RWPE2 (cell line): Measurements from ENCODE around the gene DIP2C.

Experiments used
- ATAC-seq: fragments of 200-7000 bp; cut with Tn5 transposase; 3 replicates; pipeline ENCODE4 v1.9.1; 2021; ENCODE audit warnings: low read depth
- DNase-seq: peaks from one replicate; pipeline ENCODE4 v3.0.0-alpha.2; 2020; ENCODE audit warnings: low spot score
- H3K27ac ChIP-seq: fragments of 450-650 bp; 2 replicates; pipeline ENCODE4 v1.5.1; 2017; ENCODE audit warnings: mild to moderate bottlenecking; ENCODE audit not compliant: poor library complexity, severe bottlenecking
- H3K27me3 ChIP-seq: fragments of 250-450 bp; sonication (Bioruptor Pico); 2 replicates; pipeline ENCODE4 v1.5.1; 2021; ENCODE audit warnings: mild to moderate bottlenecking, moderate library complexity; ENCODE audit not compliant: insufficient read depth, poor library complexity, severe bottlenecking
- H3K36me3 ChIP-seq: fragments of 250-450 bp; sonication (Bioruptor Pico); 2 replicates; pipeline ENCODE4 v1.5.1; 2020; ENCODE audit warnings: low read depth, mild to moderate bottlenecking, moderate library complexity
- H3K4me1 ChIP-seq: fragments of 250-450 bp; sonication (Bioruptor Pico); 2 replicates; pipeline ENCODE4 v1.5.1; 2021; ENCODE audit warnings: mild to moderate bottlenecking, moderate library complexity; ENCODE audit not compliant: insufficient read depth, poor library complexity, severe bottlenecking
- H3K4me3 ChIP-seq: fragments of 250-450 bp; sonication (Bioruptor Pico); 2 replicates; pipeline ENCODE4 v1.5.1; 2021; ENCODE audit warnings: mild to moderate bottlenecking, moderate library complexity; ENCODE audit not compliant: severe bottlenecking
- H3K9me3 ChIP-seq: fragments of 250-450 bp; sonication (Bioruptor Pico); 2 replicates; pipeline ENCODE4 v1.5.1; 2021; ENCODE audit warnings: mild to moderate bottlenecking, moderate library complexity; ENCODE audit not compliant: severe bottlenecking
- CTCF ChIP-seq: fragments of 450-650 bp; IDR thresholded peaks from one replicate; pipeline ENCODE4 v1.5.1; 2017; ENCODE audit warnings: mild to moderate bottlenecking, moderate library complexity; ENCODE audit not compliant: poor library complexity, severe bottlenecking

DIP2C gene

GRCh38 chr10:490256-490655, 199.2 kb downstream of the DIP2C start:
- no peaks in the 10 kb centered on the region for H3K27me3 ChIP-seq
- ATAC-seq (no peak), DNase-seq (peak; percentile 11)
- H3K9me3 ChIP-seq, result no peaks in the 10 kb centered on the region
- TF ChIP-seq CTCF, result no peak
- H3K4me1 ChIP-seq, result peaks cover 5% of the 10 kb centered on the region
- no peak overlapping the region for H3K4me3 ChIP-seq
- H3K36me3 ChIP-seq, result no peaks in the 10 kb centered on the region
- H3K27ac ChIP-seq, result no peak overlapping the region

- DNase-seq, result peak; percentile 7
- no peaks in the 10 kb centered on the region for H3K36me3 ChIP-seq
- no peak for TF ChIP-seq CTCF
These were observed 200.1 kb downstream of the DIP2C start for GRCh38 chr10:489330-489729.

GRCh38 chr10:488933-489215, 200.6 kb downstream of the DIP2C start:
- Histone ChIP-seq H3K9me3 (no peaks in the 10 kb centered on the region), H3K27me3 (no peaks in the 10 kb centered on the region), H3K27ac (no peak overlapping the region), H3K4me1 (peaks cover 5% of the 10 kb centered on the region), H3K36me3 (no peaks in the 10 kb centered on the region), H3K4me3 (no peak overlapping the region)
- DNase-seq (peak; percentile 20), ATAC-seq (no peak)
- TF ChIP-seq CTCF, result no peak

More at GRCh38 chr10:489330-489729, 200.1 kb downstream of the DIP2C start:
- Histone ChIP-seq H3K9me3 (no peaks in the 10 kb centered on the region), H3K27me3 (no peaks in the 10 kb centered on the region), H3K4me3 (no peak overlapping the region), H3K4me1 (peaks cover 5% of the 10 kb centered on the region), H3K27ac (no peak overlapping the region)
- ATAC-seq, result no peak

GRCh38 chr10:488081-488932, 201.2 kb downstream of the DIP2C start:
- Histone ChIP-seq H3K9me3 (no peaks in the 10 kb centered on the region), H3K36me3 (no peaks in the 10 kb centered on the region), H3K27me3 (no peaks in the 10 kb centered on the region), H3K4me1 (peaks cover 5% of the 10 kb centered on the region), H3K4me3 (no peak overlapping the region), H3K27ac (no peak overlapping the region)
- ATAC-seq, result no peak
- DNase-seq, result peak; percentile 21
- no peak for TF ChIP-seq CTCF

- H3K4me3 ChIP-seq, result no peak overlapping the region
- H3K27me3 ChIP-seq, result no peaks in the 10 kb centered on the region
- no peaks in the 10 kb centered on the region for H3K36me3 ChIP-seq
- peaks cover 5% of the 10 kb centered on the region for H3K4me1 ChIP-seq
- no peak for TF ChIP-seq CTCF
- no peak overlapping the region for H3K27ac ChIP-seq
- H3K9me3 ChIP-seq, result no peaks in the 10 kb centered on the region
- ATAC-seq, result no peak
- DNase-seq, result no peak
These were observed 202.7 kb downstream of the DIP2C start for GRCh38 chr10:486666-487322.
